DOHH2 (cell line): ENCODE measurements around the gene RALGPS2.

Source experiments
- H3F3A ChIP-seq: fragments of 200-600 bp; sonication (generic), shearing (Covaris generic); 2 replicates; pipeline ENCODE4 v1.6.0; 2016; ENCODE audit warnings: antibody characterized with exemption, mild to moderate bottlenecking; ENCODE audit not compliant: control insufficient read depth, insufficient read depth
- H3K27ac ChIP-seq: fragments of 200-600 bp; sonication (generic); 2 replicates; pipeline ENCODE4 v1.5.1; 2014; ENCODE audit warnings: low read depth, mild to moderate bottlenecking, low read length, moderate library complexity
- H3K27me3 ChIP-seq: fragments of 200-600 bp; sonication (generic); 2 replicates; pipeline ENCODE4 v1.6.1; 2014; ENCODE audit warnings: mild to moderate bottlenecking, low read length, mixed read lengths; ENCODE audit not compliant: control insufficient read depth
- H3K36me3 ChIP-seq: fragments of 200-600 bp; sonication (generic); 2 replicates; pipeline ENCODE4 v1.6.1; 2014; ENCODE audit warnings: mild to moderate bottlenecking, low read length, moderate library complexity, mixed read lengths; ENCODE audit not compliant: control insufficient read depth
- H3K4me1 ChIP-seq: fragments of 200-600 bp; sonication (generic); 2 replicates; pipeline ENCODE4 v1.6.1; 2014; ENCODE audit warnings: mild to moderate bottlenecking, low read length, mixed read lengths; ENCODE audit not compliant: control insufficient read depth
- H3K4me2 ChIP-seq: fragments of 200-600 bp; sonication (generic); 2 replicates; pipeline ENCODE4 v1.6.0; 2014; ENCODE audit warnings: mild to moderate bottlenecking, low read length, moderate library complexity
- H3K4me3 ChIP-seq: fragments of 200-600 bp; sonication (generic); 2 replicates; pipeline ENCODE4 v1.5.1; 2014; ENCODE audit warnings: mild to moderate bottlenecking, low read length, mixed read lengths
- H3K79me2 ChIP-seq: fragments of 200-600 bp; sonication (generic); 2 replicates; pipeline ENCODE4 v1.6.1; 2014; ENCODE audit warnings: mild to moderate bottlenecking, low read length, mixed read lengths; ENCODE audit not compliant: control insufficient read depth
- H3K9me2 ChIP-seq: fragments of 200-600 bp; sonication (generic); replicated peaks from 2 replicates; pipeline ENCODE4 v1.6.1; 2014; ENCODE audit warnings: mild to moderate bottlenecking, low read length, mixed read lengths; ENCODE audit not compliant: control insufficient read depth
- H3K9me3 ChIP-seq: fragments of 200-600 bp; sonication (generic); 2 replicates; pipeline ENCODE4 v1.6.1; 2014; ENCODE audit warnings: antibody characterized with exemption, low read length, mixed read lengths; ENCODE audit not compliant: control insufficient read depth, insufficient read depth
- H4K20me1 ChIP-seq: fragments of 200-600 bp; sonication (generic); 2 replicates; pipeline ENCODE4 v1.6.0; 2014; ENCODE audit warnings: low read depth, mild to moderate bottlenecking, antibody characterized with exemption, low read length, moderate library complexity; ENCODE audit not compliant: control insufficient read depth, insufficient read depth
- EZH2phosphoT487 ChIP-seq: fragments of 200-600 bp; sonication (generic); IDR thresholded peaks from 2 replicates; pipeline ENCODE4 v1.6.1; 2017; ENCODE audit warnings: borderline replicate concordance, mild to moderate bottlenecking, antibody characterized with exemption, low read length, moderate library complexity, mixed read lengths
- TF ChIP-seq, protein P1 (sequence below): fragments of 200-600 bp; sonication (generic); IDR thresholded peaks from one replicate; pipeline ENCODE4 v1.5.1; 2014; ENCODE audit warnings: antibody characterized with exemption, mild to moderate bottlenecking, low read depth, low read length; ENCODE audit not compliant: poor library complexity, severe bottlenecking

RALGPS2 gene

DNA sequence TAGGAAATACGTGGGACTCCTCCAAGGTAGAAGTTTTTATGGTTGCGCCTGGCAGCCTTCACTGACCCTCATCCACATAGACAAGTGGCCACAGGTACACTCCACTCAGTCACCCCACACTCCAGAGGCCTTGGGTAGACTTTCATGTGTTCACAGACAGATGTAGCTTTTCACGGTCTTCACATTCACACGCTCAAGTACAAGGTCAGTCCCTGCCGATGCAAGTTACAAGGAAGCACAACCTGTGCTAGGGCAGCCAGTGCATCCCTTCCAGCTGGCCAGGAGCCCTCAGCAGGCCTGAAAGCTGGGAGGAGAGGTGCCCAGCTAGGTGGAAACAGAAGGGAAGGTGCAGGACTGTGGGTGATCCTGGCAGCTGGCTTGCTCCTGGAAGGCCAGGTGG lies 245.1 kb downstream of the RALGPS2 start:
- Histone ChIP-seq H3K27ac (no peak overlapping the region), H3K9me2 (no peaks in the 10 kb centered on the region), H3K9me3 (no peaks in the 10 kb centered on the region), H3K36me3 (no peaks in the 10 kb centered on the region), H3K4me1 (peaks cover 9% of the 10 kb centered on the region), H3K4me3 (no peak overlapping the region), H3K4me2 (no peak overlapping the region), H3K79me2 (no peaks in the 10 kb centered on the region), H3K27me3 (no peaks in the 10 kb centered on the region), H4K20me1 (no peaks in the 10 kb centered on the region), H3F3A (no peaks in the 10 kb centered on the region)
- TF ChIP-seq EZH2phosphoT487, result no peak
- TF ChIP-seq, protein P1, sequence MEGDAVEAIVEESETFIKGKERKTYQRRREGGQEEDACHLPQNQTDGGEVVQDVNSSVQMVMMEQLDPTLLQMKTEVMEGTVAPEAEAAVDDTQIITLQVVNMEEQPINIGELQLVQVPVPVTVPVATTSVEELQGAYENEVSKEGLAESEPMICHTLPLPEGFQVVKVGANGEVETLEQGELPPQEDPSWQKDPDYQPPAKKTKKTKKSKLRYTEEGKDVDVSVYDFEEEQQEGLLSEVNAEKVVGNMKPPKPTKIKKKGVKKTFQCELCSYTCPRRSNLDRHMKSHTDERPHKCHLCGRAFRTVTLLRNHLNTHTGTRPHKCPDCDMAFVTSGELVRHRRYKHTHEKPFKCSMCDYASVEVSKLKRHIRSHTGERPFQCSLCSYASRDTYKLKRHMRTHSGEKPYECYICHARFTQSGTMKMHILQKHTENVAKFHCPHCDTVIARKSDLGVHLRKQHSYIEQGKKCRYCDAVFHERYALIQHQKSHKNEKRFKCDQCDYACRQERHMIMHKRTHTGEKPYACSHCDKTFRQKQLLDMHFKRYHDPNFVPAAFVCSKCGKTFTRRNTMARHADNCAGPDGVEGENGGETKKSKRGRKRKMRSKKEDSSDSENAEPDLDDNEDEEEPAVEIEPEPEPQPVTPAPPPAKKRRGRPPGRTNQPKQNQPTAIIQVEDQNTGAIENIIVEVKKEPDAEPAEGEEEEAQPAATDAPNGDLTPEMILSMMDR, result no peak
